Measurements from ENCODE around the gene PTP4A1.

PTP4A1 gene

DNA sequence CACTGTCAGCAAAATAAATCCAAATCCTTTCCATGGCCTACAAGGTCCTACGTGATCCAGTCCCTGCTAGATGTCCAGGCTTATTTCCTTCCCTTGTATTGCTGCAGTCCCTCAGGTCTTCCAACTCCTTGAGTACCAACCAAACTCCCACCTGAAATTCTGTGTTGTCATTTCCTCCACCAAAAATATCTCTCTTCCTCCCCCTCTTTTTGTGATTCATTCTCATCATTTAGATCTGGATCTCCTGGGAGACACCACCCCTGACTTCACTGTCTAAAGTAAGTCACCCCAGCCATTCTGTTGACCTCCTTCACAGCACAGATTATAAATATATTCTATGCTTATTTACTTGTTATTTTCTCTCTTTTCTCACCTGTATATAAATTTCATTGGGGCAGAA, 9.0 kb upstream of the PTP4A1 start:
- TF ChIP-seq, protein P1, sequence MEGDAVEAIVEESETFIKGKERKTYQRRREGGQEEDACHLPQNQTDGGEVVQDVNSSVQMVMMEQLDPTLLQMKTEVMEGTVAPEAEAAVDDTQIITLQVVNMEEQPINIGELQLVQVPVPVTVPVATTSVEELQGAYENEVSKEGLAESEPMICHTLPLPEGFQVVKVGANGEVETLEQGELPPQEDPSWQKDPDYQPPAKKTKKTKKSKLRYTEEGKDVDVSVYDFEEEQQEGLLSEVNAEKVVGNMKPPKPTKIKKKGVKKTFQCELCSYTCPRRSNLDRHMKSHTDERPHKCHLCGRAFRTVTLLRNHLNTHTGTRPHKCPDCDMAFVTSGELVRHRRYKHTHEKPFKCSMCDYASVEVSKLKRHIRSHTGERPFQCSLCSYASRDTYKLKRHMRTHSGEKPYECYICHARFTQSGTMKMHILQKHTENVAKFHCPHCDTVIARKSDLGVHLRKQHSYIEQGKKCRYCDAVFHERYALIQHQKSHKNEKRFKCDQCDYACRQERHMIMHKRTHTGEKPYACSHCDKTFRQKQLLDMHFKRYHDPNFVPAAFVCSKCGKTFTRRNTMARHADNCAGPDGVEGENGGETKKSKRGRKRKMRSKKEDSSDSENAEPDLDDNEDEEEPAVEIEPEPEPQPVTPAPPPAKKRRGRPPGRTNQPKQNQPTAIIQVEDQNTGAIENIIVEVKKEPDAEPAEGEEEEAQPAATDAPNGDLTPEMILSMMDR (IDR thresholded peaks at IDR 0.05; ENCODE audit: borderline replicate concordance, extremely low read depth, low read length, poor library complexity, severe bottlenecking), result no peak
- TF ChIP-seq EZH2 (IDR thresholded peaks at IDR 0.05; ENCODE audit: borderline replicate concordance, low read depth, low read length, severe bottlenecking), result no peak
- no peak overlapping the region for H3K27ac ChIP-seq (ENCODE audit: low read length)
- H3K9me3 ChIP-seq (ENCODE audit: insufficient read depth, low read length, severe bottlenecking), result no peaks in the 10 kb centered on the region
- no peaks in the 10 kb centered on the region for H3K36me3 ChIP-seq (ENCODE audit: insufficient read depth, low read length)
- no peaks in the 10 kb centered on the region for H3K79me2 ChIP-seq (ENCODE audit: insufficient read depth, low read length)
- H3K9ac ChIP-seq (ENCODE audit: low read depth, low read length), result no peak overlapping the region
- DNase-seq (no peak), ATAC-seq (ENCODE audit: insufficient read depth, low read depth) (no peak)
- H3K4me2 ChIP-seq (ENCODE audit: insufficient read depth, low read length), result no peak overlapping the region
- H3K4me3 ChIP-seq (ENCODE audit: low read depth in 1 of 2, low read length in 2 of 2), result no peak overlapping the region
- H3K27me3 ChIP-seq (ENCODE audit: insufficient read depth, low read length, poor library complexity), result no peaks in the 10 kb centered on the region
- H2AFZ ChIP-seq (ENCODE audit: low read depth, low read length), result no peak overlapping the region
- no peaks in the 10 kb centered on the region for H4K20me1 ChIP-seq (ENCODE audit: insufficient read depth, low read length)
- no peaks in the 10 kb centered on the region for H3K4me1 ChIP-seq (ENCODE audit: insufficient read depth, low read length)

- Histone ChIP-seq H3K4me1 (ENCODE audit: insufficient read depth, low read length) (no peaks in the 10 kb centered on the region), H3K9me3 (ENCODE audit: insufficient read depth, low read length, severe bottlenecking) (no peaks in the 10 kb centered on the region), H3K27ac (ENCODE audit: low read length) (no peak overlapping the region), H3K36me3 (ENCODE audit: insufficient read depth, low read length) (no peaks in the 10 kb centered on the region), H3K27me3 (ENCODE audit: insufficient read depth, low read length, poor library complexity) (no peaks in the 10 kb centered on the region), H4K20me1 (ENCODE audit: insufficient read depth, low read length) (no peaks in the 10 kb centered on the region), H3K79me2 (ENCODE audit: insufficient read depth, low read length) (no peaks in the 10 kb centered on the region), H3K4me2 (ENCODE audit: insufficient read depth, low read length) (no peak overlapping the region), H3K4me3 (ENCODE audit: low read depth in 1 of 2, low read length in 2 of 2) (no peak overlapping the region), H3K9ac (ENCODE audit: low read depth, low read length) (no peak overlapping the region), H2AFZ (ENCODE audit: low read depth, low read length) (no peak overlapping the region)
- TF ChIP-seq, protein P1 (IDR thresholded peaks at IDR 0.05; ENCODE audit: borderline replicate concordance, extremely low read depth, low read length, poor library complexity, severe bottlenecking), result no peak
- no peak for TF ChIP-seq EZH2 (IDR thresholded peaks at IDR 0.05; ENCODE audit: borderline replicate concordance, low read depth, low read length, severe bottlenecking)
- ATAC-seq (ENCODE audit: insufficient read depth, low read depth) (no peak), DNase-seq (no peak)
Observed at GRCh38 chr6:63565058-63565726, 7.1 kb upstream of the PTP4A1 start.

DNA sequence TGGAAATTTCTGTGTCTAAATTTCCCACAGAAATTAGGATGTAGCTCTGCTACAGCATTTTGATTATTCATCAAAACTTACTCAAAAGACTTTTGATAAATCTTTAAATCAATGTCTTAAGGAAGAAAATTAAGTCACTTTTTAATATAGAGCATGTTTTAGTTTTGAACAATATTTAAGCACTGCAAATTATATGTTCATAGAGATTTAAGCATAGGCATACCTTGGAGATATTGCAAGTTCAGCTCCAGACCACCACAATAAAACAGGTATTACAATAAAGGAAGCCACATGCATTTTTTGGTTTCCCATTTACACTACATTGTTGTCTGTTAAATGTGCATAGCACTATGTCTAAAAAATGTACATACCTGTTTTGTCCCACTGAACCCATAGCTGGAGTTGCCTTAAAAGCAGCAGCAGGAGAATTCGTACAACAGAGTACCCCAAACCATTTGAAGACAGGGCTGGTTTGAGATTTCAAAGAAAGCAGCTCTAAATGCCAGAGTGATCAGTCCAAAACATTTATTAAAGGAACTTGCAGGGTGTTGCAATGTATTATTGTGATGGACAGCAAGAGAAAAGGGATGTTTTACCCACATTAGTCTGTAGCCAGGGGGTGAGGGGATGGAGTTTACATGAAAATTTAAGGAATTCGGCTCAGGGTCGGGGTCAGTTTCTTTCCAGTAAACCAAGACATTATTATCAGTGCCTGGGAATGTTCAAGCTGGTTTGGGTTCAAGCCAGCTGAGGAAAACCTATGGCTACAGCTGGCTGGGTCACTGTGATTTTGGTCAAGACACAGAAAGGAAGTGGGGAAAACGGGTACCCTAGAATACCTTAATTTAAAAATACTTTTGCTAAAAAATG, 6.3 kb upstream of the PTP4A1 start:
- no peak overlapping the region for H3K4me2 ChIP-seq (ENCODE audit: insufficient read depth, low read length)
- no peaks in the 10 kb centered on the region for H3K79me2 ChIP-seq (ENCODE audit: insufficient read depth, low read length)
- H3K9me3 ChIP-seq (ENCODE audit: insufficient read depth, low read length, severe bottlenecking), result no peaks in the 10 kb centered on the region
- ATAC-seq (ENCODE audit: insufficient read depth, low read depth) (no peak), DNase-seq (no peak)
- TF ChIP-seq, protein P1 (IDR thresholded peaks at IDR 0.05; ENCODE audit: borderline replicate concordance, extremely low read depth, low read length, poor library complexity, severe bottlenecking), result no peak
- no peak for TF ChIP-seq EZH2 (IDR thresholded peaks at IDR 0.05; ENCODE audit: borderline replicate concordance, low read depth, low read length, severe bottlenecking)
- no peaks in the 10 kb centered on the region for H3K27me3 ChIP-seq (ENCODE audit: insufficient read depth, low read length, poor library complexity)
- H3K36me3 ChIP-seq (ENCODE audit: insufficient read depth, low read length), result no peaks in the 10 kb centered on the region
- H3K9ac ChIP-seq (ENCODE audit: low read depth, low read length), result no peak overlapping the region
- no peak overlapping the region for H2AFZ ChIP-seq (ENCODE audit: low read depth, low read length)
- no peaks in the 10 kb centered on the region for H3K4me1 ChIP-seq (ENCODE audit: insufficient read depth, low read length)
- H4K20me1 ChIP-seq (ENCODE audit: insufficient read depth, low read length), result no peaks in the 10 kb centered on the region
- no peak overlapping the region for H3K27ac ChIP-seq (ENCODE audit: low read length)
- no peak overlapping the region for H3K4me3 ChIP-seq (ENCODE audit: low read depth in 1 of 2, low read length in 2 of 2)

All from DND-41 (cell line).